HG03159 (cell line): ENCODE data around the gene CFAP57.

Source experiments
- ATAC-seq: cut with Tn5 transposase; IDR thresholded peaks from one replicate; pipeline ENCODE4 v1.9.1; 2021; ENCODE audit warnings: mild to moderate bottlenecking, moderate library complexity; ENCODE audit not compliant: unreplicated experiment

The CFAP57 gene

DNA sequence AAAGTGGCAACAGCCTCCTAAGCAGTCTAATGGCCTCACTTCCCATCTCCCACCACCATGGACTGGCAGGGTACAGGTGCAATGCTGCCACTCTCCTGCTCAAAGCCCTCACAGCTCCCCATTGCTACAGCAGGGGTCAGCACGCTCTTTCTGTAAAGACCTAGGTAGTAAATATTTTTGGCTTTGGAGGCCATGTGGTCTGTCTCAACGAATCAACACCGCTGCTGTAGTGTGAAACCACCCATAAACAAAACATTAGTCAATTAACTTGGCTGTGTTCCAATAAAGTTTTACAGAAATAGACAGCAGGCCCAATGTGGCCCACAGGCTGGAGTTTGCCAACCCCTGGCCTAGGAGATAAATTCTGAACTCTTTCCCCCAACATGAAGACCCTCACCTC lies 53.0 kb downstream of the CFAP57 start:
- no peak for ATAC-seq

DNA sequence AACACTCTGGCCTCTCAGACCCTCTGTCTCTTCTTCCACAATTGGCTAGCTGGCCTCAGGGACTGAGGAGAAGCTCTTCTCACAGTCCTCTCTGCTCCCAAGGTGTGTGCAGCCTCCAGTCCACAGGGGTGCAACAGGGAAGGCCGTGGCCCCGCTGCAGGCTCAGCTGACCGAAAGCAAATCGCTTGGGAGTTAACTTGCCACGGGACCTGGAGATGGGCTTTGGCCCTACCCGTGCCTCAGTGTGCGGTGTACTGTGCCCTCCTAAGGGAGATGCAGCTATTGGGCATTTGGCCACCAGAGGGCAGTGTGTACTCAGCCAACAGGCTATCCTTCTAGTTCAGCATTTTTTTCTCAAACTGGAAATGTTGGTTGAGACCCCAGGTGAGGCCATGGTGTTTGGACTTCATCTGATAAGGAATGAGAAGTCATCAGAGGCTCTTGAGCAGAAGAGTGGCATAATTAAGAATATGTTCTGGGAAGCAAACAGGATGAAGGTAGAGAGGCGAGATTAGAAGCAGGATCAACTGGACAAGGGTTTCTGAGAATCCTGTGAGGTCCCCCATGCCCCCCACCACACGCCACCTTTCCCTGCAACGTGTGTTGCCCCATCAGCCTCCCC lies 55.1 kb downstream of the CFAP57 start:
- ATAC-seq: no peak

DNA sequence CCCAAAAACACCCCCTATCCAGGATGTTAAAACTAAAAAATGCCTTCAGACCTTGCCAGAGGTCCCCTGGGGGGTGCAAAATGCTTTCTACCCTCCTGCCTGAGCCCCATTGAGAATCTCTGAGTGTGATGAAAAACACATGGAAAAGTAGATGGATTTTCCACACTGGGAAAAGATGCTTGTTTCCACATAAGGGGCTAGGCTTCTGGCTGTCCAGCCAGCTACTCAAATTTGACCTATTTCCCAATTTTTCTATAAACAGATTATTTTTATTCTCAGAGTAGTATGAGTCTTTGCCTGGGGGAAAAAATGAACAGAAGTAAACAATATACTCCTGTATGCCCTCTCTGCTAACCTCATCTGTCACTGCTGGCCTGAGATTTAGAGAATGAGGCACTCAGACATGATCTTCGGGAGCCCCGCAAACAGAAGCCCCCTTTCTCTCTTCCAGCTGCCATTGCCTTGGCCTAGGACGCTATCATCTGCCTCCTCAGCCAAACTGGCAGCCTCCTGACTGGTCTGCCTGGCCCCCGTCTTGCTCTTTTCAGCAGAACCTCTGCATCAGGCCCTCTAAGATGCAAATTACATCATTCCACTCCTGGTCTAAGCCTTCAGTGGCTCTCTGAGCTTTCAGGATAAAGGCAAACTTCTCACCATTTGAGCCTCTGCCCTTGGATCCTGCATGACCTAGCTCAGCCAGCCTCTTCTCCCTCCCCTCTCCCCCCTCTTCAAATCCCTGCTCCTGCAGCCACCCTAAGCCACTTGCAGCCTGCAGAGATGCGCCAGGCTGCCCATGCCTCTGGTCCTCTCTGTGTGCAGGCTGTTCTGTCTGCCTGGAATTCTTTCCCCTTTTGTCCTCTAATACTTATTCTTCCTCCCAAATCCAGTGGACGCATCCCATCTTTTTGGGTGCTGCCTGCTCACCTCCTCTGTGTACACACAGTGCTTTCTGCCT lies 58.0 kb downstream of the CFAP57 start:
- ATAC-seq: no peak

DNA sequence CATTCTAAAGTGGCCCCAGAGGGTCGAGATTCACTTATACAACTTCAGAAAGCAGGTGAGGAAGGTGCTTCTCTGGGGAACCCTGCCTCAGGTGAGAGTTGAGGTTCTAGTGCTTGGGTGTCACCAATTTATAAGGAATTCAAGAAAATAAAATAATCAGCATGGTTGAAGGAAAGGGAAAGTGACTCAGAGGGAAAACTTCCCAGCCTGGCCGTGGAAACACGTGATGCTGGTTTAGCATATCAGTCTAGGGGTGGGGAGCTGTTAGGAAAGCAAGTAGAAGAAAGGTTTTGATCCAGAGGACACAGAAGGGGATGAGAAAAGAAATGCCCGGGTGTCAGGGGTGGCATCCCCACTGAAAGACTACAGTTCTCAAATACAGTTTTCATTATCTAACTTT lies 59.9 kb downstream of the CFAP57 start:
- ATAC-seq: no peak

DNA sequence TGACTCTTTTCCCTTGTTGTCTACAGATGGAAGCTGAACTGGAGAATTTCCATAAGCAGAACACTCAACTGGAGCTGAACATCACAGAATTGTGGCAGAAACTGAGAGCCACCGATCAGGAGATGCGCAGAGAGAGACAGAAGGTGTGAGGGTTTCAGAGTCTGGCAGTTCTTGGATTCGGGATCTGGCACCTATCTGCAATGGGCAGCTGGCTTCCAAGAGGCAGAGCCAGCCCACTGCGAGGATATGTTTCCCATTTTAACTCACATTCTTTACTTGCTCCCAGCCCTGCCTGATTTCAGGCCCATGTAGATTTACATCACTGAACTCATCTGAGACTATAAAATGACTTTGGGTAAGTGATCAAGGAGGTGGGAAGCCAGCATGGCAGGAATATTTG lies 60.4 kb downstream of the CFAP57 start:
- no peak for ATAC-seq

DNA sequence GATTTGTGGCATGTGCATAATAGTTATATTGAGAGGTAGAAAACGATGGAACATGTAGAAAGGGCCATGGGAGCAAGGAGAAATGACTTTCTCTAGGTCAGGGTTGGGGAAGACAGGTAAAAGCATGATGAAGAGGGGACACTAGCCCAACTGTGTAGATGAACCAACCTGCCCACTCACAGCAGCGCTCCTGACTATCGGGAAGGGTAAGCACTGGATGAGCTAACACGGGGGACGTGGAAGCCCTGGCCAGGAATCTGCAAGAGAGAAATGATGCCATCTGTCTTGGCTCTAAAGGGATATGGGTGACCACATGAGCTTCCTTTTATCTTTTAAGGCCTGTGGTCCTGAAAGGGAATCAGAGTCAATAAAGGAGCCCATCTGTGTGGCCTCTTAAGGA lies 61.5 kb downstream of the CFAP57 start:
- no peak for ATAC-seq

DNA sequence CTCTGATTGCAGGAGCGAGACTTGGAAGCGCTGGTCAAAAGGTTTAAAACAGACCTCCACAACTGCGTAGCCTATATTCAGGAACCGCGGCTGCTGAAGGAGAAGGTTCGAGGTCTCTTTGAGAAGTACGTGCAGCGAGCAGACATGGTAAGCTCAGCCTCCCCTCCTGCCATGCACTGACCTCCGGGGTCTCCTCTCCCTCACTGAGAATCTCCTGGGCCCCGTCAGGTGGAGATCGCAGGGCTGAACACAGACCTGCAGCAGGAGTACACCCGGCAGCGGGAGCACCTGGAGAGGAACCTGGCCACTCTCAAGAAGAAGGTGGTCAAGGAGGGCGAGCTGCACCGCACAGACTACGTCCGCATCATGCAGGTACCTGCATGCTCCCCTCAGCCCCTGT lies 62.1 kb downstream of the CFAP57 start:
- no peak for ATAC-seq

DNA sequence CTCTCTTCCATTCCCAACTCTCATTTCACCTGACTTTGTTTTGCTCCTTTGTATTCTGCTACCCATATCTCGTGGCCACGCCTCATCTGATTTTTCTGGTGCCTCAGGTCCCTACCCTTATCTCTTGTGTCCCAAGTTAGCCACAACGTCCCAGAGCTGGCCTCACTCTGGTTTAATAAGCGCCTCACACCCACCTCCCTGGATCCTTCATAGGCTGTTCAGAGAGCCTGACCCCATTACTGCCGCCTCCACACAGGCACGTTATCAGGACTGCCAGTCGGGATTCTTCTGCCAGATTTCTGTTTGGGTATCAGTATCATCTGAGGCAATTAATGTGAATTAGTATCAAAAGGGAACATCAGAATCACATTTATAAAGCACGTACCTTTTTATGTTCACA lies 62.9 kb downstream of the CFAP57 start:
- no peak for ATAC-seq

DNA sequence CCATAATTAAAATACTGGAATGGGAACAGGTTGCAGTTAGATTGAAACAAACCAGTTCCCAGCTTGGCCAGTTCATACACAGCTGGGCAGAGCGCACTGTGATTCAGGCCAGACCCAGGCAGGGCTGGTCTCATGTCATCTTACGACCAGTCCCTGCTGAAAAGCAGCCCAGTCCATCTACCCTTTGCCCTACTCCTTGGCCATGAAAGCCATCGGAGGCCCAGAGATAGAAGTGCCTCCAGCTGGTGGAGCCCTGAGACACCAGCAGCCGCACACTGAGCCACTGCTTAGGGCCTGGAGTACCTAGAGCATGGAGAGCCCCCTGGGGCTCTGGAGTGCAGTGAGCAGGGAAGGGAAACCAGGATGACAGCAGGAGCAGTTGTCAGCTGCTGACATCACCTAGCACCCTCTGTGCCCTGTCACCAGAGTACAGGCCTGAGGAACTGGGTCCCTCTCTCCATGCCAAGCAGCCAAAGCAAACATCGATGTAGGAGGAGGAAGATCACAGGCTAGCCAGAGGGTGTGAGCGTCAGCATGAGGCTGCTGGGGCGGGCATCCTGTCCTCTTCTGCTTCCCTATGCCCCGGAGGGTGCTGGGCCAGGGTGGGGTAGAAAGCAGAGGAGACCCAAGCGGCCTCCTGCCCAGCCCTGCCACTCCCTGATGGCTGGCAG lies 63.5 kb downstream of the CFAP57 start:
- ATAC-seq: no peak

DNA sequence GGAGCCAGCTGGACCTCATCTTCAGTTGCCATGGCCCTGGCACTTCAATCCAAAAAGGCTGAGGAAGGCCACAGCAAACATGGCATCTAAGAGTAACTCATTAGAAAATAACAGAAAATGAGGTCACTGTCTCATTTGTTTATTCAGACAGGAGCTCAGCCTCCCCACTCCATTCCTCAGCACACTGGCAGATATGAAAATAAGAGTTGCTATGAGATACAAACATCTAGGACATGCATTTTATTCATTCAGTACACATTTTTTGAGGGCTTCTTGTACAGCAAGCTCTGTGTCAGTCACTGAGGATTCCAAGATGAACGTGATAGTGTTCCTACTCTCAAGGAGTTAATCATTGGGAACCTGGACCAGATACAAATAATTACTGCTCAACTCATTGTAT lies 65.0 kb downstream of the CFAP57 start:
- no peak for ATAC-seq

DNA sequence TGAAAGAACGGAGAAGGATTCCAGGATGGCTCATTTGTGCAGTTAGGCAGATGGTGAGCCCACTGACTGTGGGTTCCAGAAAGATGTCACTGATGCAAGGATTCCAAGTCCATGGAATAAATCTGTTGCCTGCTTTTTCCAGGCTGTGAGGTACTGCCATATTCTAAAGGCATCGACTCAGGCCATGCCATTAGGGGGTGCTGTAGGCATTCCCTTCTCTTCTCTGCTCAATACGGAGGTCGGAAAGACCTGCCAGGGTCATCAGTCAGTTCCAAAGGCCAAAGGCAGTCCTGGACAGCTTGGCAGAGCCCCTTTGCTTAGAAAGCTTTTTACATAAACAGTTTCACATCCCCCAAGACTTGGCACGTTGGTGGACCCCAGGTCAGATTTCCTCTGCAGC lies 66.0 kb downstream of the CFAP57 start:
- no peak for ATAC-seq

DNA sequence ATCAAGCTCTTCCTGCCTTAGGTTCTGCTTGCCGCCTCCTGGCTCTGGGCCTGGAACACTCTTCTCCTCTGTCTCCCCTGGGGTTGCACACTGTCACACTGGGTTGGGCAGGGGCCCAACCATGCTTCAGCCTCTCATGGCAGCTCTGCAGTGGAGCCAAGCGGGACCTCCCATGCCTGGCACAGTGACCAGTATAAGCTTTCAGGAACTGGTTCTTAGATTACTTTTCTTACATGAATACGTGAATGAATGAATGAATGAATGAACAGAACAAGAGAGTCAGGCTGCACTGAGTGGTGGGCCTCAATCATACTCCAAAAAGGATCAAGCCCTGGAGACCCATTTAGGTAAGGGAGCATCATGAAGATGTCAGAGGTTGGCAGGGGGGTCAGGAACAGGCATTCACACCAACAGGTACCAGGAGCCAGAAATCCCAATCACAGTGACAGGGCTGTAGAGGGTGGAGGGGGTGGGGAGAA lies 66.9 kb downstream of the CFAP57 start:
- no peak for ATAC-seq

DNA sequence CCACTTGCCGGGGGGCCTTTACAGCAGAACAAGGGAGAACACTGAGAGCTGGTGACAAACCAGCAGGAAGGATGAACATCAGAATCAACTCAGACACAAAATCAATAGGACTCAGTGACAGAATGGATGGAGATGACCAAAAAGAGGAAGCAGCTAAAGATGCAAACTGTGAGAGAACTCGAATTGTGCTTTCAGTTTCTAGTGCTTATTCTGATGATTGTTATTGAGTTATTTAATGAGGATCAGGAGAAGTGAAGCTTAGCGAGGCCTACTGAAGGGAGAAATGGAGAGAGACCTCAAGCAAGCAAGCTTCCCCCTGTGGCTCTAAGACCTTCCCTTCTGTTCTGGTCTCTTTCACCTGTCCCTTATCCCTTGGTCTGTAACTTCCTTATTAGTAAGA lies 67.4 kb downstream of the CFAP57 start:
- ATAC-seq: peak; percentile 89

DNA sequence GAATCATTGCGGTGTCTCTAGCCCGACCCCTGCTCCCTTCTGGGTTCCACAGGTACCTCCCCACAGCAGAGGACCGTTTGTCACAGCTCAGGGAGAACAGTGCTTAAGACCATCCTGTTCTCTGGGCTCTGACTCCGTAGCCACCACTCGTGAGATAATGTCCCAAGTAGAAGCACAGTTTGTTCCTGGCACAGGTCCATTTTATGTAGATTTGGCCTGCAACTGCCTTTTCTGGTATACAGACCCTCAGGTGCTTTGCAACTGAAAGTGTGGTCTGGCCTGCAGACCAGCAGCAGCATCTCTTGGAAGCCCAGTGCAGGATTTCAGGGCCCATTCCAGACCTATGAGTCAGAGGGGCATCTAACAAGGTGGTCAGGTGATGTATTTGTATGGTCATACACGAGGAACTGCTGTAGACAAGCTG lies 69.3 kb downstream of the CFAP57 start:
- no peak for ATAC-seq

DNA sequence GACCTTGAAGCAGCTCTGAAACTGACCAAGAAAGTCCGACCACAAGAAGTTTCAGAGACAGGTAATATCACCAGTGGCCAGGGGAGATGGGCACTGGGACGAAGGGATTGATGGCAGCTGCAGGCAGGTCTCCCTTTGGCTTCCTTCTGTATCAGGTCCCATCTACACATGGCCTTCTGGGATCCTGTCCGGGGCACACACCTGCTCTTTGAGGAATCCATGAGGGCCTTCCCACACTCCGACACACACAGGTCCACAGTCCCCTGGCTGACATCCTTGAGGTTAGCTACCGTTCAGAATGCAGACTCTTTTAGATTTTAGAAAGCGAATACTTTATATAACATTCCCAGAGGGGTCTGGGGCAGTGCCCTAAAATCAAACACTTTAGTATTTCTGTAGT lies 71.2 kb downstream of the CFAP57 start:
- no peak for ATAC-seq

DNA sequence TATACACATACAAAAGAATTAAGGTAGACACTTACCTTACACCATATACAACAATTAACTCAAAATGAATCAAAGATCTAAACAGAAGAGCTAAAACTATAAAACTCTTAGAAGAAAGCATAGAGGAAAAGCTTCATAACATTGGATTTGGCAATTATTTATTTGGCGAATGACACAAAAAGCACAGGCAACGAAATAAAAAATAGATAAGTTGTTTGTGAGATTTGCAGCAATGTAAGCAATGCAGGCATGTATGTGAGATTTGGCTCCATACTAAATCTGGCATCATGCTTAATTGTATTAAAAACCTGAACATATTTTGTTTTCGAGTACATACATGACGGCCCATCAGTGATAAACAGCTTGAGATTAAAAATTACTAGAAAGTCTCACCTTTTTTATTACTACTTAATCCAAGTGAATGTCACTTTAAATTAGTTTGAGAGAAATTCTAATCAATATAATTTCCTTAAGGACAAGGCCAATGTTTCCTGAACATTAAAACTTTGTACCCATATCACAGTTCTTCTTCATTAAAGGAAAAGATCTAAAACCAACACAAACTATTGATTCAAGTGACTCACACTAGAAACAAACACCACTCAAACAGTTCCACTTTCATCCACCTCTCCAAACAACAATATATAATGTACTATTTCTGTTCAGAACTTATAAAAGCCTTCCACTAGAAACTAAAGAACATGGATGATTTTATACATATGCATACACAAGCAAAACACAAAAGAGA lies 74.5 kb downstream of the CFAP57 start:
- no peak for ATAC-seq

DNA sequence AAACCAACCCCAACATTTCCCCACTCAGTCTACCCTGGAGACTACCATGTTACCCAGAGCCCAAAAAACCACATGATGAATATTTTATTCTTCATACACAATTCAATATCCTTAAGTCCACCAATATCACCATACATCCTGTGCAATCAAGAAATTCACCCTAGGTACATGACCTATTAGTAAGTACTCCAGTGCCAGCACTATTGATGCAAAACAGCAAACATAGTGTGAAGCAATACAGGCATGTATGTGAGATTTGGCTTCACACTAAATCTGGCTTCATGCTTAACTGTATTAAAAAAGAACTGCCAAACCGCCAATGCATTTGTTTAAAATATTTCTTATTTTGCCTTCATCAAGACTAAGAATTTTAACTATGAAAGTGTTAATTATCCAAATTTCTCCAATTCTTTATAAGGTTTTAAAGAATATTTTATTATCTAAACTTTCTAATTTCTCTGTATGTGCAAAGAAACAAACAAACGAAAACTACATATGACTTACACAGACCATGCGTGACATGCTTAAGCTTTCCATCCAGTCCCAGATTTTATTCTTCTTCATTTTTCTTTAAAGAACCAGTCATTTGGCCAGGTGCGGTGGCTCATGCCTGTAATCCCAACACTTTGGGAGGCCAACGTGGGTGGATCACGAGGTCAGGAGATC lies 75.3 kb downstream of the CFAP57 start:
- no peak for ATAC-seq

DNA sequence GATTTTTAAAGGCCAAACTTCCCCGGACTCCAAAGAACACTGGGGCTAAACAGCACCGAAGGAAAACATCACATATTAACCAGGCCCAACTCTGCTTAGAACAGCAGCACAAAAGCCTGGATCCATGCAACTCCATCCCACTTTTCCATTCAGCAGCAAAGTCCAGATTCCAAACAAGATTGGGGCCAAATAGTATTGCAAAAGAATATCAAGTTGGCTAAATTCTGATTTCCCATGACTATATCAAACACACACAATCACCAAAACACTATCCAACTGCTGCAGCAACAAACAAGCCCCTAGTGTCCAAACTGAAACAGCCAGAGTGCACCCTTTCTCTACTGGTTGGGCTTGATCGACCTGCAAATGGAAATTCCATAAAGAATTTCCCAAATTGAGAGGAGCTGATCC lies 78.2 kb downstream of the CFAP57 start:
- ATAC-seq: no peak

DNA sequence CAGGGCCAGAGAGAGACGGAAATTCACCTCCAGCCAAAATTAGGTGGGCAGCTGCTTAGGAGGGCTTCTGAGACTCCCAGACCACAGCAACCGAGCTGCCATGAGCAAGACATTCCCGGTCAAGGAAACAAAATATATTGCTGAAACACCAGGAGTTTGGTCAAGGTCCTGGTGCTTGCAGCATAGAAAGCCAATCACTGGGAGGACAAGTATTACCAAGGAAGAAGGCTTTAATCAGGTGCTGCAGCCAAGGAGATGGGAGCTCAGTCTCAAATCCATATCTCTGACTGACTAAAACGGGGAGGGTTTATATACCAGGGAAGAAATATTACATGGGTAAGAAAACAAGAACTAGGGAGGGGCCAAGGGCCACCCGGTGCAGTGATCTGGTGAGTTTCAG lies 78.9 kb downstream of the CFAP57 start:
- no peak for ATAC-seq

DNA sequence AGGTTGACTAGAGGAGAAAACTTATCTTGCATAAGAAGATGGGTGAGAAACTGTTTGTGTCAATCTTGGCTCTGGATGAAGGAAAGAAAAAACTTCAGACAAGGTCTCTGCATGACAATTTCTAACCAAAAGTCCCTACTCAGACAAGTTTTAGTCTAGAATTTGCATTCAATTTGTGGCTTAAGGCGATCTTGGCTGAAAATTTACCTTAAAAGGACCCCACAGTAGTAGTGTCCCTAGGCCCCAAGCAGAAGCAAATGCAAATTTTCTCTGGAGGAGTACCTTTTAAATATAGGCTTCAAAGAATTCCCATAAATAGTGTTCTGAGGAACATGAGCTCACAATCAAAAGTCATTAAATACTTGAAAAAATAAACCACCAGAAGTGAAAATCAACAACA lies 80.1 kb downstream of the CFAP57 start:
- ATAC-seq: no peak
